Tibial nerve (tissue), 4 donors: ENCODE data around the gene NOSTRIN. TPM values are rescaled to one million over a fixed set of nuclear protein-coding genes. Genes with fewer than 3 reads are reported as not detected.
A peak's percentile ranks its signal among the peaks of the same experiment; 100 is the strongest.
"Not testable (repeated sequence)": the region's sequence is repeated elsewhere in the genome, so short reads cannot be mapped to it uniquely, and the experiment has no call there.

Source experiments
- DNase-seq, 2 donors: peaks; one replicate each; pipeline ENCODE4 v3.0.0-alpha.2; 2019; ENCODE audit warnings: low spot score in 2 of 2
- H3K27ac ChIP-seq, 4 donors: fragments of 200-600 bp; sonication (generic) in 3 of 4; one replicate each; pipeline ENCODE4 v1.5.1; 2017 to 2019; ENCODE audit warnings: mild to moderate bottlenecking in 1 of 4
- H3K27me3 ChIP-seq, 2 donors: fragments of 200-600 bp; sonication (generic) in 1 of 2; one replicate each; pipeline versions ENCODE4 v1.5.1 to v1.6.0; 2017 to 2019
- H3K36me3 ChIP-seq, 3 donors: fragments of 200-600 bp; sonication (generic); one replicate each; pipeline ENCODE4 v1.5.1; 2018 to 2019
- H3K4me1 ChIP-seq, 4 donors: fragments of 200-600 bp; sonication (generic) in 3 of 4; one replicate each; pipeline ENCODE4 v1.5.1; 2017 to 2019
- H3K4me3 ChIP-seq, 4 donors: fragments of 200-600 bp; sonication (generic) in 3 of 4; one replicate each; pipeline ENCODE4 v1.5.1; 2017 to 2019; ENCODE audit warnings: mild to moderate bottlenecking in 1 of 4, moderate library complexity in 1 of 4
- H3K9me3 ChIP-seq, 4 donors: fragments of 200-600 bp; sonication (generic) in 3 of 4; one replicate each; pipeline ENCODE4 v1.5.1; 2017 to 2019
- CTCF ChIP-seq, 5 experiments: fragments of 200-600 bp in 3 of 5; fragments of 450-650 bp in 2 of 5; sonication (generic) in 3 of 5; IDR thresholded peaks; one replicate each; pipeline ENCODE4 v1.5.1; 2016 to 2019; ENCODE audit warnings: antibody characterized with exemption in 5 of 5, mild to moderate bottlenecking in 3 of 5, moderate library complexity in 2 of 5
- EP300 ChIP-seq, 2 donors: sonication (generic); formaldehyde crosslinking; IDR thresholded peaks; one replicate each; pipeline ENCODE4 v1.6.1; 2017; ENCODE audit warnings: antibody characterized with exemption in 2 of 2, mild to moderate bottlenecking in 1 of 2
- POLR2A ChIP-seq, 2 donors: fragments of 450-650 bp; IDR thresholded peaks; one replicate each; pipeline ENCODE4 v1.6.1; 2017; ENCODE audit warnings: antibody characterized with exemption in 2 of 2, mild to moderate bottlenecking in 2 of 2, moderate library complexity in 2 of 2
- WGBS, 2 donors: methylation state at CpG; one replicate each; pipeline ENCODE4 v1.1.5; 2018; 5-methylcytosine and 5-hydroxymethylcytosine counted together
- total RNA-seq, 4 donors: library from RNA; depleted of rRNA; stranded (reverse); fragments of >200 nt; gene quantifications; one replicate each; pipeline ENCODE4 v1.1.0, GENCODE V29; 2016

Gene NOSTRIN
- total RNA-seq, 4 donors from 2014 or later, result 6.3 to 42.4 (median 24.4) TPM

DNA sequence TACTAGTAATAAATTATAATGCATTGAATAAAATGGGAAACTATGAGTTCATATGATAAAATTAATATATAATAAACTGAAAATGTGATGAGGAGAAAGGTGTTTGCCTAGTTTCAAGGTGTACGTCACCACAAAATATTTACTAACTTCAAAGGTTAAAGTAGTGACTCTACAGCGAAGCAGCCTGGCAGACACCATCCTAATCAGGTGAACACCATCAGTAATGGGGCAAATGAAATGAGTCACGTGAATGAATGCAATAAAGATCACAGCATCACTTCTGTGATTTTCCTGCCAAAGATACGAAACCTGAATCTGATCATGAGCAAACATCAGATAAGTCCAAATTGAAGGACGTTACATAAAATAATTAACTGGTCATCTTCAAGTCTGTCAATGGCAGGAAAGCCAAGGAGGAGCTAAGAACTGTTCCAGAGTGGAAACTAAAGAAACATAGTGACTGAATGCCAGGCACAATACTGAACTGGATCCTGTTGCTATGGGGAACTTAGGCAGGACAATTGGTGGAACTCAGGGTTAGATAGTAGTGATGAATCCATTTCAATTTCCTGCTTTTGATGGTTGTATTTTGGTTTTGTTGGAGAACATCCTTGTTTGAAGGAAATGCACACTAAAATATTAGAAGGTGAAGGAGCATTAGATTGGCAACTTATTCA, 12.1 kb upstream of the NOSTRIN start:
- Histone ChIP-seq H3K4me3 (no peak overlapping the region), H3K9me3 (no peaks in the 10 kb centered on the region), H3K4me1 (no peaks in the 10 kb centered on the region), H3K27ac (no peak overlapping the region), H3K36me3 (no peaks in the 10 kb centered on the region), H3K27me3 (no peaks in the 10 kb centered on the region)
- 87 to 89% methylated on average over 5 of the region's 5 CpGs for WGBS, 2 donors
- TF ChIP-seq EP300 (IDR thresholded peaks at IDR 0.05) (no peak), POLR2A (IDR thresholded peaks at IDR 0.05) (no peak), CTCF (IDR thresholded peaks at IDR 0.05) (no peak)
- DNase-seq, result no peak

DNA sequence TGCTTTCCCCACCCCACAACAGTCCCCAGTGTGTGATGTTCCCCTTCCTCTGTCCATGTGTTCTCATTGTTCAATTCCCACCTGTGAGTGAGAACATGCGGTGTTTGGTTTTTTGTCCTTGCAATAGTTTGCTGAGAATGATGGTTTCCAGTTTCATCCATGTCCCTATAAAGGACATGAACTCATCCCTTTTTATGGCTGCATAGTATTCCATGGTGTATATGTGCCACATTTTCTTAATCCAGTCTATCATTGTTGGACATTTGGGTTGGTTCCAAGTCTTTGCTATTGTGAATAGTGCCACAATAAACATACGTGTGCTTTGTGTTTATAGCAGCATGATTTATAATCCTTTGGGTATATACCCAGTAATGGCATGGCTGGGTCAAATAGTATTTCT, 11.3 kb upstream of the NOSTRIN start:
- H3K4me3 ChIP-seq, result not testable (repeated sequence)
- WGBS, 2 donors, result 83 to 89% methylated on average over 2 of the region's 2 CpGs

GRCh38 chr2:168793596-168793995, 8.8 kb upstream of the NOSTRIN start:
- no peak for TF ChIP-seq CTCF (IDR thresholded peaks at IDR 0.05)
- no peak for TF ChIP-seq EP300 (IDR thresholded peaks at IDR 0.05)
- no peak for TF ChIP-seq POLR2A (IDR thresholded peaks at IDR 0.05)
- no peak for DNase-seq
- no peaks in the 10 kb centered on the region for H3K36me3 ChIP-seq
- no peaks in the 10 kb centered on the region for H3K9me3 ChIP-seq
- H3K27ac ChIP-seq, result no peak overlapping the region
- 41 to 51% methylated on average over 2 of the region's 2 CpGs for WGBS, 2 donors
- H3K4me3 ChIP-seq, result no peak overlapping the region
- H3K27me3 ChIP-seq, result no peaks in the 10 kb centered on the region
- H3K4me1 ChIP-seq, result no peaks in the 10 kb centered on the region

More for the DNA sequence above, 11.3 kb upstream of the NOSTRIN start:
- not testable (repeated sequence) for H3K36me3 ChIP-seq, DNase-seq, H3K4me1 ChIP-seq, H3K27ac ChIP-seq, H3K9me3 ChIP-seq, H3K27me3 ChIP-seq

GRCh38 chr2:168794968-168795367, 7.5 kb upstream of the NOSTRIN start:
- no peaks in the 10 kb centered on the region for H3K27me3 ChIP-seq
- no peak overlapping the region for H3K27ac ChIP-seq
- H3K9me3 ChIP-seq, result no peaks in the 10 kb centered on the region
- H3K4me1 ChIP-seq, result no peaks in the 10 kb centered on the region
- DNase-seq, result no peak
- no peaks in the 10 kb centered on the region for H3K36me3 ChIP-seq
- no peak for TF ChIP-seq EP300 (IDR thresholded peaks at IDR 0.05)
- H3K4me3 ChIP-seq, result no peak overlapping the region
- 85 to 91% methylated on average over 1 of the region's 1 CpG for WGBS, 2 donors

- TF ChIP-seq EP300 (IDR thresholded peaks at IDR 0.05), result no peak
- TF ChIP-seq POLR2A (IDR thresholded peaks at IDR 0.05), result no peak
- TF ChIP-seq CTCF (IDR thresholded peaks at IDR 0.05), result no peak
- Histone ChIP-seq H3K4me3 (no peak overlapping the region), H3K9me3 (no peaks in the 10 kb centered on the region), H3K4me1 (no peaks in the 10 kb centered on the region), H3K27me3 (no peaks in the 10 kb centered on the region), H3K27ac (peak overlapping the region in 1 of 4 donors; percentile 60), H3K36me3 (no peaks in the 10 kb centered on the region)
- DNase-seq, result no peak
- 81 to 86% methylated on average over 9 of the region's 9 CpGs for WGBS, 2 donors
Observed at GRCh38 chr2:168796090-168796577, 6.3 kb upstream of the NOSTRIN start.

- WGBS, 2 donors, result 75 to 79% methylated on average over 8 of the region's 8 CpGs
- TF ChIP-seq POLR2A (IDR thresholded peaks at IDR 0.05), result no peak
- peak in 1 of 2 donors; percentile 65 for TF ChIP-seq EP300 (IDR thresholded peaks at IDR 0.05)
- Histone ChIP-seq H3K36me3 (no peaks in the 10 kb centered on the region), H3K27me3 (no peaks in the 10 kb centered on the region), H3K4me3 (no peak overlapping the region), H3K27ac (peak overlapping the region in 1 of 4 donors; percentile 60), H3K9me3 (no peaks in the 10 kb centered on the region), H3K4me1 (no peaks in the 10 kb centered on the region)
- DNase-seq, result no peak
Observed at GRCh38 chr2:168796583-168797285, 5.7 kb upstream of the NOSTRIN start.
